ENCODE results near the gene EXOC2. TPM values are rescaled to one million over a fixed set of nuclear protein-coding genes. Genes with fewer than 3 reads are reported as not detected.
A peak's percentile ranks its signal among the peaks of the same experiment; 100 is the strongest.

The EXOC2 gene, protein sequence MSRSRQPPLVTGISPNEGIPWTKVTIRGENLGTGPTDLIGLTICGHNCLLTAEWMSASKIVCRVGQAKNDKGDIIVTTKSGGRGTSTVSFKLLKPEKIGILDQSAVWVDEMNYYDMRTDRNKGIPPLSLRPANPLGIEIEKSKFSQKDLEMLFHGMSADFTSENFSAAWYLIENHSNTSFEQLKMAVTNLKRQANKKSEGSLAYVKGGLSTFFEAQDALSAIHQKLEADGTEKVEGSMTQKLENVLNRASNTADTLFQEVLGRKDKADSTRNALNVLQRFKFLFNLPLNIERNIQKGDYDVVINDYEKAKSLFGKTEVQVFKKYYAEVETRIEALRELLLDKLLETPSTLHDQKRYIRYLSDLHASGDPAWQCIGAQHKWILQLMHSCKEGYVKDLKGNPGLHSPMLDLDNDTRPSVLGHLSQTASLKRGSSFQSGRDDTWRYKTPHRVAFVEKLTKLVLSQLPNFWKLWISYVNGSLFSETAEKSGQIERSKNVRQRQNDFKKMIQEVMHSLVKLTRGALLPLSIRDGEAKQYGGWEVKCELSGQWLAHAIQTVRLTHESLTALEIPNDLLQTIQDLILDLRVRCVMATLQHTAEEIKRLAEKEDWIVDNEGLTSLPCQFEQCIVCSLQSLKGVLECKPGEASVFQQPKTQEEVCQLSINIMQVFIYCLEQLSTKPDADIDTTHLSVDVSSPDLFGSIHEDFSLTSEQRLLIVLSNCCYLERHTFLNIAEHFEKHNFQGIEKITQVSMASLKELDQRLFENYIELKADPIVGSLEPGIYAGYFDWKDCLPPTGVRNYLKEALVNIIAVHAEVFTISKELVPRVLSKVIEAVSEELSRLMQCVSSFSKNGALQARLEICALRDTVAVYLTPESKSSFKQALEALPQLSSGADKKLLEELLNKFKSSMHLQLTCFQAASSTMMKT
- total RNA-seq (10 to 100 TPM; 44.6 to 47.6 TPM), polyA plus RNA-seq (10 to 100 TPM; 38.2 to 48.3 TPM)

- no peaks in the 10 kb centered on the region for H3K9me3 Mint-ChIP-seq
- H3K4me3 ChIP-seq (ENCODE audit: low read length in 2 of 2): peak within 1 kb of the TSS; percentile 81 to 89
- H3K36me3 ChIP-seq (ENCODE audit: insufficient read depth, low read length): peaks cover 15% of the 10 kb centered on the region
- intact Hi-C loops (cut with micrococcal nuclease): loop anchor here (1.0 to 10.0 kb wide), 2 partner anchors 18 to 298 kb away; partner anchors contain the start of gene IRF4
- peaks cover 8 to 15% of the 10 kb centered on the region in 2 donors for H3K36me3 Mint-ChIP-seq
- peaks cover 25 to 50% (median 29%) of the 10 kb centered on the region in 4 donors for H3K4me1 Mint-ChIP-seq
- peaks cover 35% of the 10 kb centered on the region for H3K4me1 ChIP-seq (ENCODE audit: insufficient read depth, low read length)
- no peaks in the 10 kb centered on the region for H3K9me3 ChIP-seq (ENCODE audit: control insufficient read depth in 1 of 2, low read length in 2 of 2)
- H3K27ac ChIP-seq (ENCODE audit: low read depth, low read length): peak within 1 kb of the TSS; percentile 77
- no peaks in the 10 kb centered on the region for H3K27me3 Mint-ChIP-seq
- ChIA-PET CTCF (ENCODE audit: partially characterized antibody) (interaction anchor here (0.9 to 1.8 kb wide), 6 partner anchors 9 to 100 kb away, joined by 3 to 5 read pairs (median 4); no protein-coding TSS in a partner anchor), POLR2A (ENCODE audit: partially characterized antibody) (interaction anchor here (0.7 to 2.2 kb wide), 9 partner anchors 11 to 246 kb away, joined by 3 to 25 read pairs (median 5); no protein-coding TSS in a partner anchor)
- no peaks in the 10 kb centered on the region for H3K27me3 ChIP-seq (ENCODE audit: insufficient read depth, low read length)
- H3K27ac Mint-ChIP-seq: peak within 1 kb of the TSS; percentile 93 to 97 (median 94)
- DNase-seq: peak; percentile 80 to 83 (median 82)
- H3K4me3 Mint-ChIP-seq: peak within 1 kb of the TSS; percentile 94 to 98 (median 96)
These were observed at the start of gene EXOC2 for GRCh38 chr6:692858-693722. TSS of gene EXOC2 (minus strand) at chr6:693139. CDS start at chr6:637818, 55,321 bp downstream.

- no peaks in the 10 kb centered on the region for H3K36me3 Mint-ChIP-seq
- POLR2A ChIA-PET (ENCODE audit: partially characterized antibody): no interaction called here
- no peak overlapping the region for H3K4me3 Mint-ChIP-seq
- CTCF ChIA-PET (ENCODE audit: partially characterized antibody): no interaction called here
- Histone ChIP-seq H3K27ac (ENCODE audit: low read depth, low read length) (no peak overlapping the region), H3K36me3 (ENCODE audit: insufficient read depth, low read length) (no peaks in the 10 kb centered on the region), H3K4me1 (ENCODE audit: insufficient read depth, low read length) (no peaks in the 10 kb centered on the region), H3K9me3 (ENCODE audit: control insufficient read depth in 1 of 2, low read length in 2 of 2) (no peaks in the 10 kb centered on the region), H3K27me3 (ENCODE audit: insufficient read depth, low read length) (no peaks in the 10 kb centered on the region), H3K4me3 (ENCODE audit: low read length in 2 of 2) (no peak overlapping the region)
- no peak for DNase-seq
- H3K9me3 Mint-ChIP-seq: no peaks in the 10 kb centered on the region
- no peak overlapping the region for H3K27ac Mint-ChIP-seq
- H3K27me3 Mint-ChIP-seq: peaks cover 6% of the 10 kb centered on the region in 2 donors
- H3K4me1 Mint-ChIP-seq: no peaks in the 10 kb centered on the region
- intact Hi-C loops (cut with micrococcal nuclease): no loop called here
These were observed 48.7 kb upstream of the EXOC2 start for GRCh38 chr6:741410-742339.

- no peak for DNase-seq
- POLR2A ChIA-PET (ENCODE audit: partially characterized antibody): no interaction called here
- CTCF ChIA-PET (ENCODE audit: partially characterized antibody): interaction anchor here (1.3 kb wide), 1 partner anchor 15 kb away, joined by 6 read pairs; no protein-coding TSS in a partner anchor
- intact Hi-C loops (cut with micrococcal nuclease): no loop called here
- Histone ChIP-seq H3K36me3 (ENCODE audit: insufficient read depth, low read length) (no peaks in the 10 kb centered on the region), H3K4me1 (ENCODE audit: insufficient read depth, low read length) (no peaks in the 10 kb centered on the region), H3K27ac (ENCODE audit: low read depth, low read length) (no peak overlapping the region), H3K4me3 (ENCODE audit: low read length in 2 of 2) (no peak overlapping the region), H3K9me3 (ENCODE audit: control insufficient read depth in 1 of 2, low read length in 2 of 2) (no peaks in the 10 kb centered on the region), H3K27me3 (ENCODE audit: insufficient read depth, low read length) (no peaks in the 10 kb centered on the region)
- Mint-ChIP-seq H3K9me3 (no peaks in the 10 kb centered on the region), H3K27ac (no peak overlapping the region), H3K36me3 (no peaks in the 10 kb centered on the region), H3K27me3 (peaks cover 5 to 7% of the 10 kb centered on the region in 2 donors), H3K4me3 (no peak overlapping the region), H3K4me1 (no peaks in the 10 kb centered on the region)
These were observed 43.9 kb upstream of the EXOC2 start for GRCh38 chr6:736657-737446.

- POLR2A ChIA-PET (ENCODE audit: partially characterized antibody): no interaction called here
- no peaks in the 10 kb centered on the region for H3K4me1 ChIP-seq (ENCODE audit: insufficient read depth, low read length)
- Mint-ChIP-seq H3K4me1 (no peaks in the 10 kb centered on the region), H3K36me3 (no peaks in the 10 kb centered on the region), H3K9me3 (no peaks in the 10 kb centered on the region), H3K27me3 (peaks cover 6 to 7% of the 10 kb centered on the region in 2 donors), H3K27ac (no peak overlapping the region), H3K4me3 (no peak overlapping the region)
- no peaks in the 10 kb centered on the region for H3K36me3 ChIP-seq (ENCODE audit: insufficient read depth, low read length)
- DNase-seq: no peak
- CTCF ChIA-PET (ENCODE audit: partially characterized antibody): no interaction called here
- no peak overlapping the region for H3K4me3 ChIP-seq (ENCODE audit: low read length in 2 of 2)
- no peak overlapping the region for H3K27ac ChIP-seq (ENCODE audit: low read depth, low read length)
- intact Hi-C loops (cut with micrococcal nuclease): no loop called here
- no peaks in the 10 kb centered on the region for H3K27me3 ChIP-seq (ENCODE audit: insufficient read depth, low read length)
- no peaks in the 10 kb centered on the region for H3K9me3 ChIP-seq (ENCODE audit: control insufficient read depth in 1 of 2, low read length in 2 of 2)
These were observed 40.7 kb upstream of the EXOC2 start for GRCh38 chr6:733431-734219.

GRCh38 chr6:731924-732323 is 39.0 kb upstream of the EXOC2 start:
- Histone ChIP-seq H3K27me3 (ENCODE audit: insufficient read depth, low read length) (no peaks in the 10 kb centered on the region), H3K27ac (ENCODE audit: low read depth, low read length) (no peak overlapping the region), H3K9me3 (ENCODE audit: control insufficient read depth in 1 of 2, low read length in 2 of 2) (no peaks in the 10 kb centered on the region), H3K4me3 (ENCODE audit: low read length in 2 of 2) (no peak overlapping the region), H3K36me3 (ENCODE audit: insufficient read depth, low read length) (no peaks in the 10 kb centered on the region), H3K4me1 (ENCODE audit: insufficient read depth, low read length) (no peaks in the 10 kb centered on the region)
- no peak overlapping the region for H3K4me3 Mint-ChIP-seq
- CTCF ChIA-PET (ENCODE audit: partially characterized antibody): interaction anchor here (2.8 kb wide), 1 partner anchor 10 kb away, joined by 8 read pairs; no protein-coding TSS in a partner anchor
- H3K27me3 Mint-ChIP-seq: peaks cover 9 to 11% of the 10 kb centered on the region in 2 donors
- no peaks in the 10 kb centered on the region for H3K9me3 Mint-ChIP-seq
- no peaks in the 10 kb centered on the region for H3K36me3 Mint-ChIP-seq
- H3K27ac Mint-ChIP-seq: no peak overlapping the region
- intact Hi-C loops (cut with micrococcal nuclease): no loop called here
- POLR2A ChIA-PET (ENCODE audit: partially characterized antibody): no interaction called here
- H3K4me1 Mint-ChIP-seq: no peaks in the 10 kb centered on the region
- DNase-seq: no peak

Measured in CD4-positive, alpha-beta memory T cell (primary cell).